A549 (cell line): ENCODE measurements around the gene RALA. TPM values are rescaled to one million over a fixed set of nuclear protein-coding genes. Genes with fewer than 3 reads are reported as not detected.
A peak's percentile ranks its signal among the peaks of the same experiment; 100 is the strongest.

Source experiments
- ATAC-seq, 2 experiments: fragments of 200-7000 bp in 1 of 2; fragments of >200 bp in 1 of 2; cut with Nextera tagmentation in 1 of 2; cut with Tn5 transposase in 1 of 2; 3 replicates each; pipeline versions ENCODE4 v1.8.0 to v1.9.1; 2018 to 2020; ENCODE audit warnings: mild to moderate bottlenecking in 1 of 2, moderate library complexity in 1 of 2
- CTCF ChIA-PET: fragments of 300-600 bp; sonication (Branson Sonifier 250); formaldehyde crosslinking; extraction: SDS; loops from one replicate; lab custom pipeline; 2021; ENCODE audit warnings: antibody characterized with exemption, inconsistent platforms; lab: Yijun Ruan, JAX
- POLR2A ChIA-PET: fragments of 350-600 bp; formaldehyde crosslinking; extraction: SDS; loops from one replicate; lab custom pipeline; 2021; ENCODE audit warnings: antibody characterized with exemption, inconsistent platforms; lab: Yijun Ruan, JAX
- DNase-seq, 2 experiments: peaks; one replicate each; pipeline versions ENCODE4 v3.0.0 to v3.0.0-alpha.2; 2011 to 2016; ENCODE audit warnings: low read depth in 1 of 2, low spot score in 1 of 2
- FAIRE-seq: peaks from 2 replicates; lab custom pipeline; 2011; peaks lifted over from hg19 to GRCh38; lab: Jason Lieb, UNC
- H3K27ac ChIP-seq, 2 experiments: fragments of >200 bp; sonication (Bioruptor Twin); formaldehyde crosslinking; 3 replicates each; pipeline ENCODE4 v1.5.1; 2016 to 2017
- H3K4me1 ChIP-seq: fragments of >200 bp; sonication (Bioruptor Twin); formaldehyde crosslinking; 3 replicates; pipeline ENCODE4 v1.6.1; 2016
- H3K4me2 ChIP-seq: fragments of >200 bp; sonication (Bioruptor Twin); formaldehyde crosslinking; 3 replicates; pipeline ENCODE4 v1.6.1; 2016
- H3K4me3 ChIP-seq: fragments of >200 bp; sonication (Bioruptor Twin); formaldehyde crosslinking; 3 replicates; pipeline ENCODE4 v1.5.1; 2016
- H3K9me3 ChIP-seq: fragments of >200 bp; sonication (Bioruptor Twin); formaldehyde crosslinking; 3 replicates; pipeline ENCODE4 v1.6.1; 2016
- ATOH8 ChIP-seq: fragments of 250-450 bp; sonication (Bioruptor Pico); IDR thresholded peaks from 2 replicates; pipeline ENCODE4 v1.5.0; 2020; ENCODE audit warnings: low read depth, mild to moderate bottlenecking, moderate library complexity
- BHLHE40 ChIP-seq: IDR thresholded peaks from 2 replicates; pipeline ENCODE4 v1.6.1; 2012; ENCODE audit warnings: low read depth, low read length, inconsistent platforms
- CBX8 ChIP-seq: fragments of 200-600 bp; sonication (generic); IDR thresholded peaks from 2 replicates; pipeline ENCODE4 v1.6.1; 2016
- CEBPB ChIP-seq, 2 experiments: fragments of >200 bp in 1 of 2; sonication (Bioruptor Twin) in 1 of 2; formaldehyde crosslinking in 1 of 2; IDR thresholded peaks; 2 replicates each; pipeline ENCODE4 v1.6.1; 2012 to 2016
- CHD2 ChIP-seq: fragments of 150-350 bp; IDR thresholded peaks from 2 replicates; pipeline ENCODE4 v1.6.1; 2014; ENCODE audit warnings: low read length; ENCODE audit not compliant: partially characterized antibody
- CTCF ChIP-seq: fragments of >200 bp; sonication (Bioruptor Twin); formaldehyde crosslinking; IDR thresholded peaks from 3 replicates; pipeline ENCODE4 v1.5.1; 2016
- ESRRA ChIP-seq: fragments of 150-350 bp; IDR thresholded peaks from 2 replicates; pipeline ENCODE4 v1.6.1; 2014; ENCODE audit warnings: mild to moderate bottlenecking, low read length, borderline replicate concordance
- FOSL2 ChIP-seq, 2 experiments: fragments of 450-650 bp in 1 of 2; fragments of >200 bp in 1 of 2; sonication (Bioruptor Twin) in 1 of 2; formaldehyde crosslinking; IDR thresholded peaks; 2 replicates each; pipeline versions ENCODE4 v1.5.0 to v1.6.1; 2016 to 2020; ENCODE audit warnings: mild to moderate bottlenecking in 1 of 2, moderate library complexity in 1 of 2
- GATA3 ChIP-seq: IDR thresholded peaks from 2 replicates; pipeline ENCODE4 v1.6.1; 2012; ENCODE audit warnings: borderline replicate concordance
- HES2 ChIP-seq: fragments of >200 bp; sonication (Bioruptor Twin); formaldehyde crosslinking; IDR thresholded peaks from 2 replicates; pipeline ENCODE4 v1.6.1; 2016
- HEYL ChIP-seq: fragments of 250-450 bp; sonication (Bioruptor Pico); IDR thresholded peaks from 2 replicates; pipeline ENCODE4 v1.8.0; 2021; ENCODE audit warnings: mild to moderate bottlenecking, moderate library complexity
- HMGXB4 ChIP-seq: fragments of 250-450 bp; sonication (Bioruptor Pico); IDR thresholded peaks from 2 replicates; pipeline ENCODE4 v1.5.0; 2021; ENCODE audit warnings: mild to moderate bottlenecking, moderate library complexity, borderline replicate concordance
- HOXA7 ChIP-seq: fragments of 250-450 bp; sonication (Bioruptor Pico); IDR thresholded peaks from 2 replicates; pipeline ENCODE4 v1.5.0; 2020; ENCODE audit warnings: mild to moderate bottlenecking, moderate library complexity
- HOXB5 ChIP-seq: fragments of 250-450 bp; sonication (Bioruptor Pico); IDR thresholded peaks from 2 replicates; pipeline ENCODE4 v1.5.0; 2020; ENCODE audit warnings: mild to moderate bottlenecking, moderate library complexity
- JUN ChIP-seq, 2 experiments: fragments of >200 bp; sonication (Bioruptor Twin); formaldehyde crosslinking; IDR thresholded peaks; 2 replicates in 1 of 2; 3 replicates in 1 of 2; pipeline ENCODE4 v1.6.1; 2016 to 2017
- JUNB ChIP-seq: fragments of >200 bp; sonication (Bioruptor Twin); formaldehyde crosslinking; IDR thresholded peaks from 2 replicates; pipeline ENCODE4 v1.6.1; 2016
- MAFK ChIP-seq: fragments of 450-650 bp; IDR thresholded peaks from 2 replicates; pipeline ENCODE4 v1.6.1; 2014; ENCODE audit not compliant: partially characterized antibody
- MYC ChIP-seq: IDR thresholded peaks from 2 replicates; pipeline ENCODE4 v1.6.1; 2012; ENCODE audit warnings: mild to moderate bottlenecking, inconsistent platforms, low read length, improper control_type of control experiment, borderline replicate concordance
- NFE2L2 ChIP-seq: fragments of 150-350 bp; conservative IDR thresholded peaks from 2 replicates; pipeline ENCODE4 v1.6.1; 2014; ENCODE audit warnings: low read length
- NR3C1 ChIP-seq: fragments of >200 bp; sonication (Bioruptor Twin); formaldehyde crosslinking; IDR thresholded peaks from 3 replicates; pipeline ENCODE4 v1.6.1; 2017
- PHF8 ChIP-seq: fragments of 200-600 bp; sonication (generic); IDR thresholded peaks from 2 replicates; pipeline ENCODE4 v1.6.1; 2016; ENCODE audit warnings: low read depth, mild to moderate bottlenecking, antibody characterized with exemption, moderate library complexity, borderline replicate concordance
- POLR2AphosphoS2 ChIP-seq: conservative IDR thresholded peaks from 2 replicates; pipeline ENCODE4 v1.6.1; 2012; ENCODE audit warnings: low read length, improper control_type of control experiment, inconsistent platforms
- RARB ChIP-seq: fragments of 250-450 bp; sonication (Bioruptor Pico); IDR thresholded peaks from 2 replicates; pipeline ENCODE4 v1.8.0; 2021; ENCODE audit warnings: mild to moderate bottlenecking, moderate library complexity
- SMC3 ChIP-seq: fragments of >200 bp; sonication (Bioruptor Twin); formaldehyde crosslinking; IDR thresholded peaks from 3 replicates; pipeline ENCODE4 v1.6.1; 2018; ENCODE audit warnings: inconsistent platforms
- SREBF2 ChIP-seq: fragments of 450-650 bp; IDR thresholded peaks from 2 replicates; pipeline ENCODE4 v1.6.1; 2014; ENCODE audit warnings: mild to moderate bottlenecking, moderate library complexity
- TP53 ChIP-seq: fragments of 250-450 bp; sonication (Bioruptor Pico); IDR thresholded peaks from 2 replicates; pipeline ENCODE4 v1.5.0; 2021; ENCODE audit warnings: mild to moderate bottlenecking, moderate library complexity
- ZSCAN20 ChIP-seq: fragments of 250-450 bp; sonication (Bioruptor Pico); IDR thresholded peaks from 2 replicates; pipeline ENCODE4 v1.8.0; 2022; ENCODE audit warnings: mild to moderate bottlenecking, moderate library complexity
- WGBS: methylation state at CpG from one replicate; pipeline ENCODE4 v1.1.6; 2017; ENCODE audit errors: missing lambda C conversion rate; 5-methylcytosine and 5-hydroxymethylcytosine counted together
- polyA plus RNA-seq, 4 experiments: library from polyadenylated mRNA; depleted of rRNA in 3 of 4; stranded (reverse); fragments of >200 nt; fragmentation: RNase III in 1 of 4; extraction: RNeasy Plus Mini Kit Qiagen cat#74134 plus additional on column Dnase treatment in 1 of 4; gene quantifications; 2 replicates in 3 of 4; 3 replicates in 1 of 4; pipeline ENCODE4 v1.2.3, GENCODE V29; 2011 to 2017

Gene RALA
- polyA plus RNA-seq, 2 of the 4 experiments (the other 2 are of a cell fraction), result 30.1 to 43.7 TPM

GRCh38 chr7:39650676-39651075 is 27.3 kb downstream of the RALA start:
- FAIRE-seq (no peak), DNase-seq (no peak), ATAC-seq (no peak)
- ChIA-PET CTCF (no interaction called here), POLR2A (no interaction called here)
- Histone ChIP-seq H3K9me3 (peaks cover 13% of the 10 kb centered on the region; the same call in 2 of the 3 replicates), H3K27ac (no peak overlapping the region), H3K4me2 (no peak overlapping the region), H3K4me1 (no peaks in the 10 kb centered on the region), H3K4me3 (no peak overlapping the region)
- TF ChIP-seq HMGXB4 (CRISPR knock-in tag) (no peak), JUN (IDR thresholded peaks at IDR 0.05) (no peak), JUNB (no peak), CTCF (no peak), CBX8 (no peak), SREBF2 (no peak), HEYL (CRISPR knock-in tag) (no peak), CHD2 (no peak), FOSL2 (IDR thresholded peaks at IDR 0.05) (no peak), FOSL2 (CRISPR knock-in tag; IDR thresholded peaks at IDR 0.05) (no peak), GATA3 (no peak), NFE2L2 (no peak), HOXB5 (no peak)
- whole genome bisulfite sequencing, result 95% methylated on average over 4 of the region's 4 CpGs

GRCh38 chr7:39651265-39651664 is 27.9 kb downstream of the RALA start:
- no peak for DNase-seq
- no peak overlapping the region for H3K27ac ChIP-seq
- no peak for FAIRE-seq
- peaks cover 13% of the 10 kb centered on the region; the same call in 2 of the 3 replicates for H3K9me3 ChIP-seq
- CTCF ChIA-PET, result no interaction called here
- no peak overlapping the region for H3K4me2 ChIP-seq
- H3K4me3 ChIP-seq, result no peak overlapping the region
- no peak for TF ChIP-seq POLR2AphosphoS2
- TF ChIP-seq MAFK, result peak; percentile 34
- TF ChIP-seq RARB (CRISPR knock-in tag), result no peak
- TF ChIP-seq CEBPB (IDR thresholded peaks at IDR 0.05), result no peak
- no peak for TF ChIP-seq ATOH8 (CRISPR knock-in tag)
- no peak for TF ChIP-seq ZSCAN20 (CRISPR knock-in tag)
- TF ChIP-seq HOXA7 (CRISPR knock-in tag), result no peak
- no peak for TF ChIP-seq NFE2L2
- TF ChIP-seq, all 56 proteins: peak for 1
- POLR2A ChIA-PET, result interaction anchor here (0.6 kb wide), 1 partner anchor 95 kb away, joined by 3 read pairs; no protein-coding TSS in a partner anchor
- WGBS, result 89% methylated on average over 3 of the region's 3 CpGs
- no peak for ATAC-seq
- no peaks in the 10 kb centered on the region for H3K4me1 ChIP-seq

- Histone ChIP-seq H3K27ac (no peak overlapping the region), H3K4me3 (no peak overlapping the region), H3K4me1 (peaks cover 8% of the 10 kb centered on the region; the same call in 2 of the 3 replicates), H3K4me2 (no peak overlapping the region), H3K9me3 (peaks cover 20% of the 10 kb centered on the region; the same call in 2 of the 3 replicates)
- ATAC-seq (no peak), DNase-seq (no peak), FAIRE-seq (no peak)
- CTCF ChIA-PET, result no interaction called here
- POLR2A ChIA-PET, result no interaction called here
- WGBS, result 91% methylated on average over 1 of the region's 1 CpG
- TF ChIP-seq PHF8 (no peak), HOXB5 (no peak), SMC3 (no peak), HMGXB4 (CRISPR knock-in tag) (no peak), ESRRA (no peak), CEBPB (IDR thresholded peaks at IDR 0.05) (no peak), NR3C1 (no peak), TP53 (CRISPR knock-in tag) (no peak), MYC (no peak), BHLHE40 (no peak), ATOH8 (CRISPR knock-in tag) (no peak), HES2 (no peak)
Measured at GRCh38 chr7:39656415-39656814, 33.0 kb downstream of the RALA start.
